ENCODE data around the gene RPS6KB2.

RPS6KB2 gene

GRCh38 chr11:67439321-67440228 is 11.3 kb downstream of the RPS6KB2 start:
- ATAC-seq (no peak), DNase-seq (peak in 1 of 2 donors; percentile 45)
- Mint-ChIP-seq H3K4me1 (peaks cover 81% of the 10 kb centered on the region), H3K4me3 (peak overlapping the region; percentile 85 to 88), H3K27ac (peak overlapping the region; percentile 87 to 97), H3K9me3 (no peaks in the 10 kb centered on the region), H3K27me3 (no peaks in the 10 kb centered on the region)

GRCh38 chr11:67440229-67441097 is 12.2 kb downstream of the RPS6KB2 start:
- H3K4me1 Mint-ChIP-seq, result peaks cover 81% of the 10 kb centered on the region
- peak overlapping the region; percentile 87 to 97 for H3K27ac Mint-ChIP-seq
- peak in 1 of 2 donors; percentile 35 for DNase-seq
- ATAC-seq, result no peak
- no peaks in the 10 kb centered on the region for H3K27me3 Mint-ChIP-seq
- H3K9me3 Mint-ChIP-seq, result no peaks in the 10 kb centered on the region
- H3K4me3 Mint-ChIP-seq, result peak overlapping the region; percentile 85 to 88

GRCh38 chr11:67441098-67441563 is 12.8 kb downstream of the RPS6KB2 start:
- Mint-ChIP-seq H3K4me3 (peak overlapping the region in 1 of 2 donors; percentile 1), H3K27me3 (no peaks in the 10 kb centered on the region), H3K27ac (no peak overlapping the region), H3K9me3 (no peaks in the 10 kb centered on the region), H3K4me1 (peaks cover 81% of the 10 kb centered on the region)
- no peak for ATAC-seq
- no peak for DNase-seq

- peaks cover 86% of the 10 kb centered on the region for H3K4me1 Mint-ChIP-seq
Measured at GRCh38 chr11:67441731-67442351, 13.5 kb downstream of the RPS6KB2 start.

GRCh38 chr11:67442504-67443404 is 14.5 kb downstream of the RPS6KB2 start:
- DNase-seq (no peak), ATAC-seq (no peak)
- no peaks in the 10 kb centered on the region for H3K27me3 Mint-ChIP-seq
- H3K9me3 Mint-ChIP-seq, result no peaks in the 10 kb centered on the region
- peak overlapping the region; percentile 77 to 89 for H3K4me3 Mint-ChIP-seq
- H3K4me1 Mint-ChIP-seq, result peaks cover 90% of the 10 kb centered on the region
- H3K27ac Mint-ChIP-seq, result peak overlapping the region; percentile 88

More at GRCh38 chr11:67441731-67442351, 13.5 kb downstream of the RPS6KB2 start:
- DNase-seq, result no peak
- Mint-ChIP-seq H3K9me3 (no peaks in the 10 kb centered on the region), H3K4me3 (peak overlapping the region in 1 of 2 donors; percentile 89), H3K27me3 (no peaks in the 10 kb centered on the region), H3K27ac (no peak overlapping the region)
- ATAC-seq, result no peak

DNA sequence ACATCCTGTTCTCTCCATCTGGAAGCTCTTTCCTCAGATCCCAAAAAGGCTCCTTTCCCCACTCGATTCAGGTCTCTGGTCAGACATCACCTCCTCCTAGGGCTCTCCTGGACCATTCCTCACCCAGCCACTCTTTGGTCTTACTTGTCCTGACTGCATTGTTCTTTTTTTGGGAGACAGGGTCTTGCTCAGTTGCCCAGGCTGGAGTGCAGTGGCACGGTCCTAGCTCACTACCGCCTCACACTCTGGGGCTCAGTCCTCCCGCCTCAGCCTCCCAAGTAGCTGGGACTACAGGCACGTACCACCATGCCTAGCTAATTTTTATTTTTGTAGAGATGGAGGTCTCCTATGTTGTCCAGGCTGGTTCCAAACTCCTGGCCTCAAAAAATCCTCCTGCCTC is 17.2 kb downstream of the RPS6KB2 start:
- peak overlapping the region; percentile 64 to 84 for H3K27ac Mint-ChIP-seq
- DNase-seq (no peak), ATAC-seq (no peak)
- peaks cover 85% of the 10 kb centered on the region for H3K4me1 Mint-ChIP-seq
- peaks cover 7% of the 10 kb centered on the region for H3K27me3 Mint-ChIP-seq
- H3K9me3 Mint-ChIP-seq, result no peaks in the 10 kb centered on the region
- H3K4me3 Mint-ChIP-seq, result peak overlapping the region; percentile 86

DNA sequence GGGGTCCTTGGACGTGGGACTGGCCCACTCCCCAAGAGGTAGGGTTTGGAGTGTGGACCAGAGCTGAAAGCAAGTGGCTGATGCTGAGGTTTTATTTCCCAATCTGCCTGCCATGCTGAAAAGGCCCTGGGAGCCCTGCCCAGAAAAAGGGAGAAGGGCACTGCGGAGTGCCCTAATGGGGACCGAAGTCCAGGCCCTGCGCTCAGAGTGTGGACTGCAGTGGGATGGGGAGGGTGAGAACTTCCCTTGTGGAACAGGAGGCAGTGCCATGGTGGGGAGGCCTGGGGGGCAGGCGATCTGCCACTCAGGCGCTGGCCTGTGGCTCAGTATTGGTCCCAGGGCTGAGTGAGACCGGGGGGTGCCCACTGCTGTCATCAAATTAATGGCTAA is 19.9 kb downstream of the RPS6KB2 start:
- H3K4me3 Mint-ChIP-seq, result no peak overlapping the region
- no peaks in the 10 kb centered on the region for H3K9me3 Mint-ChIP-seq
- peak overlapping the region; percentile 63 to 85 for H3K27ac Mint-ChIP-seq
- peaks cover 71% of the 10 kb centered on the region for H3K4me1 Mint-ChIP-seq
- DNase-seq, result no peak
- no peak for ATAC-seq
- H3K27me3 Mint-ChIP-seq, result peaks cover 7% of the 10 kb centered on the region

DNA sequence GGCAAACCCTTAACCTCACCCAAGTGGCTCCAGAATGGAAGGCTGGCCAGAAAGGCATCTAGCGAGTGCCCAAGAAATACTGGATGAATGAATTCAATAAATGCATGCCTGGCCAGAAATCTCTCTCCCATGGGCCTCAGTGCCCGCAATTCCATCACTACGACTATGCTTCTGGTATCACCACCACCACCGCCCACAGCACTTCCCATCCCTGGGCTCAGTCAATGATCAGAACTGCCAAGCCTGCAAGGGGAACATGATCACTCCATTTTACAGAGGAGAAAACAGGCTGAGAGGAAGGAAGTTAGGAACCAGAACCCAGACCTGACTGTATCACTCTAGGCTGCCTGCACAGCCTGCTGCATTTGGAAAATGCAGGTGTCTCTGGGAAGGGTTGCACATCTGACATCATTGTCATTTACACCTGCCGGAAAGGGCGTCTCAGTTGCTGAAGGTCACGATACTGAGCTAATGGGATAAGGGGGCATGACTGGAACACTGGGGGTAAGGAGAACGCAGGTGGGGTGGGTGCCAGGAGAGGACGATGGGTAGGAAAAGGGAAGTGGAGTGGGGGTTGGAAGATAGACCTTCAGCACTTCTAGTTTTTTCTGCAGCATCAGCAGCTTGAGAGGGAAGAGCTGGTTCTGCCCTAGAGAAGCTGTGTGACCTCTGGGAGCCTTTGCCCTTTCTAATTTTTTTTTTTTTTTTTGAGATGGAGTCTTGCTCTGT is 21.0 kb downstream of the RPS6KB2 start:
- ATAC-seq (no peak), DNase-seq (no peak)
- Mint-ChIP-seq H3K27me3 (peaks cover 7% of the 10 kb centered on the region), H3K9me3 (no peaks in the 10 kb centered on the region), H3K4me1 (peaks cover 65% of the 10 kb centered on the region), H3K27ac (peak overlapping the region in 1 of 2 donors; percentile 86), H3K4me3 (peak overlapping the region in 1 of 2 donors; percentile 3)

DNA sequence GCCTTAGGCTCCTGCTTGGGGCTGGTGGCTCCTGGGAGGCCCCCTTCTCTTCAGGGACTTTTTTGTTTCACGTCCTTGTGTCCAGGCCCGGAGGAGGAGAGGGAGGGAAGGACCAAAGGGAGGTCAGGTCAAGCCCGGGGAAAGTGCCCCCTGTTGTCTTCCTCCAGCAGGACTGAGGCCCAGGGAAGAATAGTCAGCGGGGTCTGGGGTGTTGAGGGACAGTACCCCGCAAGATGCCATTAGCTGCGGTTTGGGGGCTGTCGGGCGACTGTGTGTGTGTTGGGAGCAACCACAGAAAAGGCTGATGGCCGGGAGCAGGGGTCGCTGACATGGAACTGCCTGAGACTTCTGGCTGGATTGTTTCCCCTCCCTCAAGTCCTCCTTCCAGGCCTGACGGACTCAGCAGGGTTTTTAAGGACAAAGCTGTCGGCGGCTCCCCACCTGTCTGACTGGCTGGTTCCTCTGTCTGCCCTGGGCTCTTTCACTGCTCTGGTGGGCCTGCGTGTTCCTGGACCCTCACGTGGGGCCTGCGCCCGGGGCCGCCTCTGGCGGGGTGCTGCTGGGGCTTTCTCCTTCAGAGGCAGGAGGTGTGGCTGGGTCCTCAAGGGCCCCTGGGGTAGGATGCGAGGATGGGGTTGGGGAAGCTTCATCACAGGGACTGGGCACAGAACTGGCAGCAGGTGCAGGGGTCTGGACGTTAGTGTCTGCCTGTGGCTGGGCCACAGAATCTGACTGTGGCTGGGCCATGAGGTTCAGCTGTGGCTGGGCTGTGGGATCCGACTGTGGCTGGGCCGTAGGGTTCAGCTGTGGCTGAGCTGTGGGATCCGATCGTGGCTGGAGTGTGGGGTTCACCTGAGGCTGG is 22.7 kb downstream of the RPS6KB2 start:
- peaks cover 7% of the 10 kb centered on the region for H3K27me3 Mint-ChIP-seq
- ATAC-seq (no peak), DNase-seq (no peak)
- no peak overlapping the region for H3K4me3 Mint-ChIP-seq
- H3K9me3 Mint-ChIP-seq, result no peaks in the 10 kb centered on the region
- peaks cover 54% of the 10 kb centered on the region for H3K4me1 Mint-ChIP-seq
- H3K27ac Mint-ChIP-seq, result peak overlapping the region in 1 of 2 donors; percentile 91

DNA sequence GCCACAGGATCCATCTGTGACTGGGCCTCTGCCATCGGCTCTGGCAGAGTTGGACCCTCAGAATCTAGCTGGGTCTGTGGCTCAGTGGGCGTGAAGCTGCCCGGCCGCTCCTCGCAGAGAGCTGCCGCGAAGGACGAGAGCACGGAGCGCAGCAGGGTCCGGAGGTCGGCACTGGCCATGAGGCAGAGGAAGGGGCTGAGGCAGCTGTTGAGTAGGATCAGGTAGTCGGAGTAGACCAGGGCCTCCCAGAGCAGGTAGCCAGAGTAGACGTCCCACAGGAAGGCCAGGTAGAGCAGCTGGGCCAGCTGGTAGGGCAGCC is 23.3 kb downstream of the RPS6KB2 start:
- peaks cover 7% of the 10 kb centered on the region for H3K27me3 Mint-ChIP-seq

GRCh38 chr11:67452141-67452952 is 24.1 kb downstream of the RPS6KB2 start, which contains the start of gene GPR152:
TSS of gene GPR152 (minus strand) at chr11:67452729. CDS start at chr11:67452724, 5 bp downstream.
- H3K4me1 Mint-ChIP-seq, result peaks cover 46% of the 10 kb centered on the region
- DNase-seq, result no peak
- no peaks in the 10 kb centered on the region for H3K9me3 Mint-ChIP-seq
- peaks cover 7% of the 10 kb centered on the region for H3K27me3 Mint-ChIP-seq
- H3K4me3 Mint-ChIP-seq, result no peak within 1 kb of the TSS
- H3K27ac Mint-ChIP-seq, result peak within 1 kb of the TSS in 1 of 2 donors; percentile 59
- ATAC-seq, result no peak

More for the DNA sequence above, 23.3 kb downstream of the RPS6KB2 start:
- DNase-seq (no peak), ATAC-seq (no peak)
- no peaks in the 10 kb centered on the region for H3K9me3 Mint-ChIP-seq
- peaks cover 48% of the 10 kb centered on the region for H3K4me1 Mint-ChIP-seq
- peak overlapping the region in 1 of 2 donors; percentile 27 for H3K27ac Mint-ChIP-seq
- H3K4me3 Mint-ChIP-seq, result no peak overlapping the region

GRCh38 chr11:67453816-67454732 is 25.8 kb downstream of the RPS6KB2 start:
- DNase-seq, result no peak
- Mint-ChIP-seq H3K9me3 (no peaks in the 10 kb centered on the region), H3K27me3 (peaks cover 6% of the 10 kb centered on the region), H3K4me3 (no peak overlapping the region), H3K27ac (no peak overlapping the region), H3K4me1 (peaks cover 33% of the 10 kb centered on the region)
- no peak for ATAC-seq

Measured in stimulated activated naive CD8-positive, alpha-beta T cell treated with anti-CD3 and anti-CD28 coated beads, Interleukin-15, amount 100 ng/mL, for 72 hours (primary cell).